Prostate gland (tissue), 2 donors: ENCODE results near the gene TMEM198. TPM values are rescaled to one million over a fixed set of nuclear protein-coding genes. Genes with fewer than 3 reads are reported as not detected.

Source experiments
- DNase-seq: peaks from one replicate; pipeline ENCODE4 v3.0.0-alpha.2; 2019; ENCODE audit warnings: low spot score
- H3K27ac ChIP-seq, 2 donors: fragments of 200-600 bp; sonication (generic); 2 replicates each; pipeline ENCODE4 v1.5.1; 2017 to 2019
- H3K27me3 ChIP-seq: fragments of 200-600 bp; sonication (generic); replicated peaks from 2 replicates; pipeline ENCODE4 v1.5.1; 2019; ENCODE audit not compliant: insufficient read depth
- H3K36me3 ChIP-seq, 2 donors: fragments of 200-600 bp; sonication (generic); 1 replicate in 1 of 2; 2 replicates in 1 of 2; pipeline versions ENCODE4 v1.5.1 to v1.8.1; 2017 to 2019
- H3K4me1 ChIP-seq: fragments of 200-600 bp; sonication (generic); replicated peaks from 2 replicates; pipeline ENCODE4 v1.5.1; 2019
- H3K4me3 ChIP-seq, 2 donors: fragments of 200-600 bp; sonication (generic); 2 replicates each; pipeline ENCODE4 v1.5.1; 2017 to 2019
- H3K9me3 ChIP-seq: fragments of 200-600 bp; sonication (generic); 2 replicates; pipeline ENCODE4 v1.5.1; 2017
- POLR2A ChIP-seq: fragments of 450-650 bp; IDR thresholded peaks from one replicate; pipeline ENCODE4 v1.6.1; 2016; ENCODE audit warnings: antibody characterized with exemption, mild to moderate bottlenecking
- POLR2AphosphoS5 ChIP-seq: sonication (generic); formaldehyde crosslinking; IDR thresholded peaks from one replicate; pipeline ENCODE4 v1.6.1; 2017; ENCODE audit warnings: antibody characterized with exemption
- WGBS: methylation state at CpG from one replicate; pipeline ENCODE4 v1.1.5; 2018; 5-methylcytosine and 5-hydroxymethylcytosine counted together
- intact Hi-C: fragments of 100-400 bp; cut with DNase I; formaldehyde crosslinking; loops from one replicate; pipeline ENCODE4 v1.14.2; 2022
- total RNA-seq, 2 donors: library from RNA; depleted of rRNA; stranded (reverse); fragments of >200 nt; gene quantifications; one replicate each; pipeline ENCODE4 v1.1.0, GENCODE V29; 2016
- TF ChIP-seq, protein P1 (sequence below), 4 experiments: fragments of 200-600 bp in 2 of 4; fragments of 450-650 bp in 2 of 4; sonication (generic) in 2 of 4; IDR thresholded peaks; 1 replicate in 3 of 4; 2 replicates in 1 of 4; pipeline ENCODE4 v1.5.1; 2016 to 2019; ENCODE audit warnings: antibody characterized with exemption in 4 of 4, mild to moderate bottlenecking in 2 of 4, moderate library complexity in 2 of 4

TMEM198 gene
- total RNA-seq, 2 donors from 2014 or later, result 5.7 to 11.5 TPM

- intact Hi-C loops, result loop anchor here (5.0 kb wide), 1 partner anchor 37 kb away; no protein-coding TSS in a partner anchor
- H3K4me3 ChIP-seq, result peak overlapping the region; percentile 64 to 73
- no peaks in the 10 kb centered on the region for H3K9me3 ChIP-seq
- H3K27ac ChIP-seq, result no peak overlapping the region
- no peaks in the 10 kb centered on the region for H3K27me3 ChIP-seq
- no peaks in the 10 kb centered on the region for H3K36me3 ChIP-seq
- WGBS, result 44% methylated on average over 1 of the region's 1 CpG
- no peak for TF ChIP-seq POLR2AphosphoS5
- no peak for TF ChIP-seq POLR2A
- TF ChIP-seq, protein P1, sequence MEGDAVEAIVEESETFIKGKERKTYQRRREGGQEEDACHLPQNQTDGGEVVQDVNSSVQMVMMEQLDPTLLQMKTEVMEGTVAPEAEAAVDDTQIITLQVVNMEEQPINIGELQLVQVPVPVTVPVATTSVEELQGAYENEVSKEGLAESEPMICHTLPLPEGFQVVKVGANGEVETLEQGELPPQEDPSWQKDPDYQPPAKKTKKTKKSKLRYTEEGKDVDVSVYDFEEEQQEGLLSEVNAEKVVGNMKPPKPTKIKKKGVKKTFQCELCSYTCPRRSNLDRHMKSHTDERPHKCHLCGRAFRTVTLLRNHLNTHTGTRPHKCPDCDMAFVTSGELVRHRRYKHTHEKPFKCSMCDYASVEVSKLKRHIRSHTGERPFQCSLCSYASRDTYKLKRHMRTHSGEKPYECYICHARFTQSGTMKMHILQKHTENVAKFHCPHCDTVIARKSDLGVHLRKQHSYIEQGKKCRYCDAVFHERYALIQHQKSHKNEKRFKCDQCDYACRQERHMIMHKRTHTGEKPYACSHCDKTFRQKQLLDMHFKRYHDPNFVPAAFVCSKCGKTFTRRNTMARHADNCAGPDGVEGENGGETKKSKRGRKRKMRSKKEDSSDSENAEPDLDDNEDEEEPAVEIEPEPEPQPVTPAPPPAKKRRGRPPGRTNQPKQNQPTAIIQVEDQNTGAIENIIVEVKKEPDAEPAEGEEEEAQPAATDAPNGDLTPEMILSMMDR (IDR thresholded peaks at IDR 0.05), result no peak
- no peak for DNase-seq
- H3K4me1 ChIP-seq, result peaks cover 12% of the 10 kb centered on the region
Measured at GRCh38 chr2:219499555-219499954, 44.3 kb upstream of the TMEM198 start.

- Histone ChIP-seq H3K27me3 (no peaks in the 10 kb centered on the region), H3K9me3 (no peaks in the 10 kb centered on the region), H3K36me3 (no peaks in the 10 kb centered on the region), H3K4me3 (no peak overlapping the region), H3K27ac (no peak overlapping the region), H3K4me1 (peaks cover 12% of the 10 kb centered on the region)
- intact Hi-C loops, result no loop called here
- TF ChIP-seq POLR2AphosphoS5, result no peak
- no peak for TF ChIP-seq POLR2A
- TF ChIP-seq, protein P1 (IDR thresholded peaks at IDR 0.05), result no peak
- WGBS, result 72% methylated on average over 2 of the region's 2 CpGs
- DNase-seq, result no peak
Measured at GRCh38 chr2:219500135-219500534, 43.7 kb upstream of the TMEM198 start.

DNA sequence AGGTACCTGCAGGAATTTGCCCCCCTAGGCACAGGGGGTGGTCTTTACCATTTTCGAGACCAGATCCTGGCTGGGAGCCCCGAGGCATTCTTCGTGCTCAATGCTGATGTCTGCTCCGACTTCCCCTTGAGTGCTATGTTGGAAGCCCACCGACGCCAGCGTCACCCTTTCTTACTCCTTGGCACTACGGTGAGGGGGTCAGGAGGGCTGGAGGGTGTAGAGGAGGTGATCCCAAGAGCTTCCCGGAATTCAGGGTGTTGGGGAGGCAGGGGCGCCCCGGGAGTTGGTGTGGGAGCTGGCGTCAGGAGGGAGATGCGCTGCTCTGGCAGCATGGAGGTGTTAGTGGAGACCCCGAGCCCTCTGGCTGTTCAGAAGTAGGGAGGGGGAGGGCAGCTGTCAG lies 42.0 kb upstream of the TMEM198 start:
- Histone ChIP-seq H3K4me3 (no peak overlapping the region), H3K9me3 (no peaks in the 10 kb centered on the region), H3K4me1 (peaks cover 12% of the 10 kb centered on the region), H3K27me3 (no peaks in the 10 kb centered on the region), H3K27ac (no peak overlapping the region), H3K36me3 (peaks cover 0 to 8% of the 10 kb centered on the region in 2 donors)
- TF ChIP-seq, protein P1 (IDR thresholded peaks at IDR 0.05), result no peak
- TF ChIP-seq POLR2AphosphoS5 (no peak), POLR2A (no peak)
- no peak for DNase-seq
- intact Hi-C loops, result no loop called here
- 94% methylated on average over 14 of the region's 14 CpGs for WGBS

- H3K36me3 ChIP-seq, result peaks cover 0 to 8% of the 10 kb centered on the region in 2 donors
- TF ChIP-seq POLR2AphosphoS5 (no peak), POLR2A (no peak)
- TF ChIP-seq, protein P1 (IDR thresholded peaks at IDR 0.05), result no peak
- DNase-seq, result no peak
- H3K27ac ChIP-seq, result no peak overlapping the region
- H3K4me1 ChIP-seq, result peaks cover 7% of the 10 kb centered on the region
- no peaks in the 10 kb centered on the region for H3K9me3 ChIP-seq
- H3K27me3 ChIP-seq, result no peaks in the 10 kb centered on the region
- intact Hi-C loops, result no loop called here
- H3K4me3 ChIP-seq, result no peak overlapping the region
Measured at GRCh38 chr2:219502618-219503017, 41.2 kb upstream of the TMEM198 start.

DNA sequence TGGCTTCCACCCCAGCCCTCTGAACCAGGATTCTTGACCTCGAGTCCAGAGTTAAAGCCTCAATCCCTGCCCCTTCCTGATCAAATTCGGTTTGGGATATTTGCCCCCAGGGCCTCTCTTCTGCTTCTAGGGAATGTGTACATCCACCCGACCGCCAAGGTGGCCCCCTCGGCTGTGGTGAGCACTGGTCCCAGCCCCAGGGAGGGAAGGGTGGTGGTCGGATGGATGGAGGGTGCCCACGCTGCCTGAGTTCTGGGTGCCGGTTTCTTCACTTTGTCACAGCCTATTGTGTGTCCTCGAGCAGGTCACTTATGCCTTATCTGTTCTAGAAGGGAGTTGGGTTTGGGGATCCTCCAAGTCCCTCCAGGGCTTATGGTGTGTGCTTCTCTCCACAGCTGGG lies 38.2 kb upstream of the TMEM198 start:
- H3K27me3 ChIP-seq, result no peaks in the 10 kb centered on the region
- 83% methylated on average over 9 of the region's 9 CpGs for WGBS
- intact Hi-C loops, result no loop called here

More for the DNA sequence above, 38.2 kb upstream of the TMEM198 start:
- no peak for DNase-seq
- no peaks in the 10 kb centered on the region for H3K9me3 ChIP-seq
- no peak overlapping the region for H3K4me3 ChIP-seq
- peaks cover 2% of the 10 kb centered on the region for H3K4me1 ChIP-seq
- H3K27ac ChIP-seq, result no peak overlapping the region
- peaks cover 0 to 8% of the 10 kb centered on the region in 2 donors for H3K36me3 ChIP-seq
- TF ChIP-seq POLR2AphosphoS5, result no peak
- TF ChIP-seq, protein P1 (IDR thresholded peaks at IDR 0.05), result no peak
